HepG2 (cell line): ENCODE data around the gene DMXL2.

ENCODE experiments used
- EZH2 ChIP-seq: conservative IDR thresholded peaks from 2 replicates; pipeline ENCODE4 v1.6.1; 2012; ENCODE audit warnings: mild to moderate bottlenecking, low read depth, low read length, moderate library complexity
- FOXM1 ChIP-seq: sonication (generic); formaldehyde crosslinking; IDR thresholded peaks from 2 replicates; pipeline ENCODE4 v1.5.0; 2020; ENCODE audit warnings: missing genetic modification reagents
- GMEB1 ChIP-seq: sonication (generic); formaldehyde crosslinking; IDR thresholded peaks from 2 replicates; pipeline ENCODE4 v1.5.1; 2020; ENCODE audit warnings: missing genetic modification reagents, mild to moderate bottlenecking, borderline replicate concordance
- MAX ChIP-seq: IDR thresholded peaks from 2 replicates; pipeline ENCODE4 v1.6.1; 2012; ENCODE audit warnings: inconsistent platforms
- NFAT5 ChIP-seq: sonication (generic); formaldehyde crosslinking; IDR thresholded peaks from 2 replicates; pipeline ENCODE4 v1.4.0; 2020; ENCODE audit warnings: missing genetic modification reagents
- RFX3 ChIP-seq: IDR thresholded peaks from 2 replicates; pipeline ENCODE4 v1.6.1; 2016; ENCODE audit warnings: missing biosample characterization, missing genetic modification reagents
- RNF2 ChIP-seq: fragments of 450-650 bp; conservative IDR thresholded peaks from 2 replicates; pipeline ENCODE4 v1.6.1; 2016; ENCODE audit warnings: low read depth
- SMC3 ChIP-seq: IDR thresholded peaks from 2 replicates; pipeline ENCODE4 v1.6.1; 2011; ENCODE audit warnings: low read length, improper control_type of control experiment
- TAF1 ChIP-seq: sonication (generic); formaldehyde crosslinking; IDR thresholded peaks from 2 replicates; pipeline ENCODE4 v1.4.0; 2020; ENCODE audit warnings: missing genetic modification reagents
- USF2 ChIP-seq, 2 experiments: sonication (generic) in 1 of 2; formaldehyde crosslinking in 1 of 2; IDR thresholded peaks; 2 replicates each; pipeline versions ENCODE4 v1.5.1 to v1.6.1; 2011 to 2020; ENCODE audit warnings: borderline replicate concordance in 1 of 2, low read depth in 1 of 2, low read length in 1 of 2, mild to moderate bottlenecking in 1 of 2, missing genetic modification reagents in 1 of 2, moderate library complexity in 1 of 2
- ZNF224 ChIP-seq: sonication (generic); formaldehyde crosslinking; IDR thresholded peaks from 2 replicates; pipeline ENCODE4 v1.5.0; 2020; ENCODE audit warnings: mild to moderate bottlenecking, missing genetic modification reagents
- ZNF841 ChIP-seq: sonication (generic); formaldehyde crosslinking; IDR thresholded peaks from 2 replicates; pipeline ENCODE4 v1.8.1; 2023; ENCODE audit warnings: missing genetic modification reagents, borderline replicate concordance

GRCh38 chr15:51661072-51661471 lies 38.5 kb upstream of the DMXL2 start:
- TF ChIP-seq RFX3 (CRISPR knock-in tag) (no peak), GMEB1 (CRISPR knock-in tag) (no peak), USF2 (IDR thresholded peaks at IDR 0.05; ENCODE audit: low read depth, low read length) (no peak), USF2 (CRISPR knock-in tag; IDR thresholded peaks at IDR 0.05; ENCODE audit: borderline replicate concordance) (no peak), MAX (no peak), FOXM1 (CRISPR knock-in tag) (no peak), TAF1 (CRISPR knock-in tag) (no peak), ZNF224 (no peak), NFAT5 (CRISPR knock-in tag) (no peak), SMC3 (no peak), EZH2 (no peak), RNF2 (no peak), ZNF841 (no peak)
